Adipocyte (in vitro differentiated cells): ENCODE results near the gene SLC26A8.

Experiments
- DNase-seq: peaks from one replicate; pipeline ENCODE4 v3.0.0-alpha.2; 2015; ENCODE audit warnings: low read depth
- H3K27me3 ChIP-seq: replicated peaks from 2 replicates; pipeline ENCODE4 v1.7.0; 2013; ENCODE audit warnings: mild to moderate bottlenecking, low read length, moderate library complexity; ENCODE audit not compliant: control insufficient read depth, insufficient read depth
- H3K36me3 ChIP-seq: 2 replicates; pipeline ENCODE4 v1.7.0; 2013; ENCODE audit warnings: low read length, mild to moderate bottlenecking, moderate library complexity; ENCODE audit not compliant: control insufficient read depth, insufficient read depth, severe bottlenecking
- H3K4me1 ChIP-seq: 2 replicates; pipeline ENCODE4 v1.7.0; 2013; ENCODE audit warnings: mild to moderate bottlenecking, low read length, moderate library complexity; ENCODE audit not compliant: control insufficient read depth, insufficient read depth
- H3K4me3 ChIP-seq: 2 replicates; pipeline ENCODE4 v1.7.0; 2013; ENCODE audit warnings: mild to moderate bottlenecking, low read length, moderate library complexity
- H3K9ac ChIP-seq: 2 replicates; pipeline ENCODE4 v1.7.0; 2013; ENCODE audit warnings: mild to moderate bottlenecking, low read length, moderate library complexity
- H3K9me3 ChIP-seq: 2 replicates; pipeline ENCODE4 v1.7.0; 2013; ENCODE audit warnings: mild to moderate bottlenecking, low read length, moderate library complexity; ENCODE audit not compliant: control insufficient read depth

The SLC26A8 gene

DNA sequence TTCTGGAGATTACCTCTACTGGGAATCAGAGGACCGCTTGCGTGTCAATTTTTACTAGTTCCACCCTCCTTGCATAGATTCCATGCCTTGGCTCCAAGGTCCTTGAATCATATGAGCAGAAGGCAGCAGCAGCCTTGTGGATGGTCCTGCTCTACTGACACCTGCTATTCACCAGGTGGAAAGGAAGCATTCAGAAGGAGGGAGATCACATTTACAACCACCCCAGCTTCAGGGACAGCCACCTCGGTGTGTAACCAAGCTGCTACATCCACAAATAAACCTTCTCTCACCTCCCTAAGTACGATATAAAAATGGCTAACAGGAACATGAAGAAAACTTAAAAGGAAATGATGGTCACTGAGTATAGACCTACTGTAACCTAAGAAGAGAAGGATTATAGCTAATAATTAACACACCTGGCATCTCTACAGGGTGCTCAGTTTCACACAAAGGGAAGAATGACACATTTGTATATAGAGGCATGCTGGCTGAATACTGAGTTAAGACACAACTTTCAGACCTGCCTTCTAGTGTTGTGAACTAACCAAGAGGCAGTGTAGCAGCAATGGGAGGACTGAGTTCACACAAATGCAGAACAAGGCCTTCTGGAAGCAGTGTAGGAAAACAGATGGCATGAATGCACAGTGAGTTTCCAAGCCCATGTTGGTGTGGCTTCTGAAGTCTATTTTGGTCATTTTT lies 57.2 kb downstream of the SLC26A8 start:
- Histone ChIP-seq H3K9me3 (no peaks in the 10 kb centered on the region), H3K4me3 (no peak overlapping the region), H3K4me1 (peaks cover 11% of the 10 kb centered on the region), H3K9ac (no peak overlapping the region), H3K36me3 (no peaks in the 10 kb centered on the region), H3K27me3 (no peaks in the 10 kb centered on the region)
- DNase-seq: no peak

DNA sequence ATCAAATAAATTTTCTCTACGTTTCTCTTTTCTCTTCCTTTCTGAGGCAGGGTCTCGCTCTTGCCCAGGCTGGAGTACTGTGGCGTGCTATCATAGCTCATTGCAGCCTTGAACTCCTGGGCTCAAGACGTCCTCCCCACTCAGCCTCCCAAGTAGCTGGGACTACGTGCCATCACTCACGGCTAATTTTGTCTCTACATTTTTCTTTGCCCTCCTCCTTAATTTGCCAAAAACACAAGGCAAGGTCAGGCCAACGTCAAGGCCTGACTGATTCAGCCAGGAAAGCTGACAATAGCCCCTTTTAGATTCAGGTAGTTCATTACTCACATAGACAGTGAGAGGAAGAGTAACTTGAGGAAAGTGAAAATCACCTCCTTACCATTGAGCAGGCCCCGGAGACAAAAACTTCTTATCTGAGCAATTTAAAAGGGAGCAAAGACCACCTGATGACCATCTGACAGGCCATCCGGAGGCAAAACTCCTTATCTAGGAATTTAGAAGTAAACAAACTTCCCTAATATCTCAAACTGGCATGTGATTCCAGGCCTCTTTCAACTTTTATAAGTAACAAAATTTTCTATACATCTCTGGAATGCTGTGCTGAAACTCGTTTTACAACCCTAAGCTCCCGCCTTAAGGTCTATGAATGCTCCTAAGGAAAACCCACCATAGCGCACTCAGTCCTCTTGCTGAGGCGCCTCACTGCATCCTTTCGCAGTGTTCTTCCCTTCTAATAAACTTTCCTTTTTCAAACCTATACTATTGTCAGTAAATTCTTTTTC lies 61.5 kb downstream of the SLC26A8 start:
- H3K4me3 ChIP-seq: no peak overlapping the region
- no peaks in the 10 kb centered on the region for H3K4me1 ChIP-seq
- no peaks in the 10 kb centered on the region for H3K36me3 ChIP-seq
- no peak for DNase-seq
- no peaks in the 10 kb centered on the region for H3K9me3 ChIP-seq
- no peaks in the 10 kb centered on the region for H3K27me3 ChIP-seq
- H3K9ac ChIP-seq: no peak overlapping the region

DNA sequence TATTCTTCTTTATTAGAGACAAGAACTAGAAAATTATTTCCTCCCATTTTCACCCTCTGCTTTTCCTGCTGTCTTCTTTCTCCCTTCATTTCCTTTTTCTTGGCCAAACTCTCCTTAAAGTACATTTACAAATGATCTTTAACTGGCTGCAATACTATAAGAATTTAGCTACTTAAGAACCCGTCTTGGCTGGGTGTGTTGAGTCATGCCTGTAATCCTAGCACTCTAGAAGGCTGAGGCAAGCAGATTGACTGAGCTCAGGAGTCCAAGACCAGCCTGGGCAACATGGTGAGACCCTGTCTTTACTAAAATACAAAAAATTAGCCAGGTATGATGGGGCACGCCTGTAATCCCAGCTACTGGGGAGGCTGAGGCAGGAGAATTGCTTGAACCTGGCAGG lies 64.3 kb downstream of the SLC26A8 start:
- Histone ChIP-seq H3K4me3 (no peak overlapping the region), H3K9ac (no peak overlapping the region), H3K4me1 (no peaks in the 10 kb centered on the region), H3K27me3 (no peaks in the 10 kb centered on the region), H3K36me3 (no peaks in the 10 kb centered on the region), H3K9me3 (no peaks in the 10 kb centered on the region)
- DNase-seq: peak; percentile 42

DNA sequence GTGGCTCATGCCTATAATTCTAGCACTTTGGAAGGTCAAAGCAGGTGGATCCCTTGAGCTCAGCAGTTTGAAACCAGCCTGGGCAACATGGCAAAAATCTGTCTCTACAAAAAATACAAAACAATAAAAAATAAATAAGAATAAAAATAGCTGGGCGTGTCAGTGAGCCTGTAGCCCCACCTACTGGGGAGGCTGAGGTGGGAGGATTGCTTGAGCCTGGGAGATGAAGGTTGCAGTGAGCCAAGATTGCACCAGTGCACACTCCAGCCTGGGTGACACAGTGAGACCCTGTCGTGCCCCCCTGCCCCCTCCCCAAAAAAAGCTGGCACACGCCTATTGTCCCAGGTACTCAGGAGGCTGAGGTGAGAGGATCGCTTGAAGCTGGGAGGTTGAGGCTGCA lies 68.5 kb downstream of the SLC26A8 start:
- Histone ChIP-seq H3K4me1 (peaks cover 3% of the 10 kb centered on the region), H3K9me3 (no peaks in the 10 kb centered on the region), H3K36me3 (no peaks in the 10 kb centered on the region), H3K4me3 (no peak overlapping the region), H3K9ac (no peak overlapping the region), H3K27me3 (no peaks in the 10 kb centered on the region)
- no peak for DNase-seq

DNA sequence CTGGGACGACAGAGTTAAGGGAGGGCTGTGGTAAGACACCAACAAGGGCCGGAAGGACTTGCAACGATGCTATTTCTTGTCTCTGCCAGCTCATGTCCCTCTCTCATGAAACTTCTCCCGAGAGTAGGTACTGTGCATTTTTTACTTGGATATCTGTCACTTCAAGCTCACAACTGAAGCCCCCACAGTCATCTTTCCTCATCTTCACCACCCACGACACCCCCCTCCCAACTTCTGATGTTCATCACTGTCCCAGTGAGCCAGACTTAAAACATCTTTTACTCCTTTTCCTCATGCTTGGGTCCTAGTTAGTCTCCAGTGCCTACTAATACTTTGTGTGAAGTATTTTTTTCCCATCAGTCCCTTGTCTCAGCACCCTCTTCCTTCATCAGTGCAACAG lies 68.9 kb downstream of the SLC26A8 start:
- no peak for DNase-seq
- no peaks in the 10 kb centered on the region for H3K27me3 ChIP-seq
- no peak overlapping the region for H3K9ac ChIP-seq
- no peaks in the 10 kb centered on the region for H3K9me3 ChIP-seq
- H3K36me3 ChIP-seq: no peaks in the 10 kb centered on the region
- H3K4me1 ChIP-seq: peaks cover 3% of the 10 kb centered on the region
- H3K4me3 ChIP-seq: no peak overlapping the region

DNA sequence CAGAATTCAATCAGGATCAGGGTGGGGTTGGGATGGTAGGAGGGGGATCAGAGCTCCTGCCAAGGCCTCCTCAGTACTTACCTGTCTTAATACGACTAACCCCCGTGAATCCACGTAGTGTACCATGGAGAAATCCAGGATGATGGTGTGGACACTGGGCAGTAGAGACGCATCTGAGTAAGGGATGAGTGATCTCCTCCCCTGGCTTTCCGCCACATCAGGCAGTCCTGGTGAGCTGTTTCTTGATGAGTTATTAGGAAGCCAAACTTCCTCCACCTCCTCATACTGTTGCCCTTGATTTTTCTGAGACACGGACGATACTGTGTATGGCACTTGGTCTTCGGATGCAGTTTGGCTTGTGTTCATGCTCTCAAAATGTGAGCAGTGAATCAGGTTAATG lies 69.4 kb downstream of the SLC26A8 start:
- Histone ChIP-seq H3K4me3 (no peak overlapping the region), H3K27me3 (no peaks in the 10 kb centered on the region), H3K9ac (no peak overlapping the region), H3K36me3 (no peaks in the 10 kb centered on the region), H3K9me3 (no peaks in the 10 kb centered on the region), H3K4me1 (peaks cover 3% of the 10 kb centered on the region)
- no peak for DNase-seq

DNA sequence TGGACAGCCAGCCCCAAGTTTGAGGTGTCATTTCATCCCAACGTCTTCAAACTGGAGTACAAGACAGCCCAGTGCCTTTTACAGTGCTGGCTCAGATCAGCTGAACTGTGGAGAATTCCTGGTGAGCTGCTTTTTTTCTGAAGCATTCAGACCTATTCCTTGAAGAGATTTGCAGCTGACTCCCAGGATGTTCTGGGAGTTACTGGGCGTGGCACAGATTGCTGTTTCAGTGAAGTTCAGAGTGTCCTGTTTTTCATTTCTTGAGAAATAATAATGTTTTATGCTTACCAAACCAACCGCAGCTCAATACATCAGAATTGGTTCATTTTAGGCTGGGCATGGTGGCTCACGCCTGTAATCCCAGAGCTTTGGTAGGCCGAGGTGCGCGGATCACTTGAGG lies 70.1 kb downstream of the SLC26A8 start:
- Histone ChIP-seq H3K4me3 (no peak overlapping the region), H3K9ac (no peak overlapping the region), H3K4me1 (peaks cover 3% of the 10 kb centered on the region), H3K27me3 (no peaks in the 10 kb centered on the region), H3K9me3 (no peaks in the 10 kb centered on the region), H3K36me3 (no peaks in the 10 kb centered on the region)
- DNase-seq: no peak

DNA sequence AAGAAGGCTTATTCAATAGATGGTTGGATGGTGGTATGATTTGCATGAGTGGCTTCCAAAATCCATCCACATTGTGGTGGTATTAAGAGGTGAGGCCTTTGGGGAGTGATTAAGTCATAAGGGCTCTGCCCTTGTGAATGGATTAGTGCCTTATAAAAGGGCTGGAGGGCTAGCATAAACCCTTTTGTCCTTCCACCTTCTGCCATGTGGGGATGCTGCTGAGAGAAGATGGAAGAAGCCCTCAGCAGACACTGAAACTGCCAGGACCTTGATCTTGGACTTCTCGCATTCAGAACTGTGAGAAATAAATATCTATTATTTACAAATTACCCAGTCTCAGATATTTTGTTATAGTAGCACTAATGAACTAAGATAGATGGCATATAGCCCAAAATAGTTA lies 75.7 kb downstream of the SLC26A8 start:
- Histone ChIP-seq H3K27me3 (no peaks in the 10 kb centered on the region), H3K4me3 (no peak overlapping the region), H3K36me3 (no peaks in the 10 kb centered on the region), H3K9ac (no peak overlapping the region), H3K4me1 (peaks cover 3% of the 10 kb centered on the region), H3K9me3 (no peaks in the 10 kb centered on the region)
- no peak for DNase-seq

DNA sequence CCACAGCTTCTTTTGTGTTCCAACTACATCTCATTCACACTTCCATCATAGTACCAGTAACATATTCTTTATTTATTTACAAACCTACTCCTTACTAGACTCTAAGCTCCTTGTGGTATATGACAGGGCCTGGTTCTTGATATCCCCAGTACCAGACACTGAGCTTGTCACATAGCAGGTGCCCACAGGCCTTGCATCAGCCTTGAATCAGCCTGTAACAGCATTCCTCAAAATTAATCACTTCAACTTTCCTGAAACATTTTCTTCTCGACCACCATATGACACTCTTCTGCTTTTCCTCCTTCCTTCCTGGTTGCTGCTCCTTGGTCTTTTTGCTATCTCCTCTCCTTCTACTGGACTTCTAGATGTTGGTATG lies 78.8 kb downstream of the SLC26A8 start:
- Histone ChIP-seq H3K4me3 (no peak overlapping the region), H3K36me3 (no peaks in the 10 kb centered on the region), H3K4me1 (no peaks in the 10 kb centered on the region), H3K9ac (no peak overlapping the region), H3K27me3 (no peaks in the 10 kb centered on the region), H3K9me3 (no peaks in the 10 kb centered on the region)
- no peak for DNase-seq

DNA sequence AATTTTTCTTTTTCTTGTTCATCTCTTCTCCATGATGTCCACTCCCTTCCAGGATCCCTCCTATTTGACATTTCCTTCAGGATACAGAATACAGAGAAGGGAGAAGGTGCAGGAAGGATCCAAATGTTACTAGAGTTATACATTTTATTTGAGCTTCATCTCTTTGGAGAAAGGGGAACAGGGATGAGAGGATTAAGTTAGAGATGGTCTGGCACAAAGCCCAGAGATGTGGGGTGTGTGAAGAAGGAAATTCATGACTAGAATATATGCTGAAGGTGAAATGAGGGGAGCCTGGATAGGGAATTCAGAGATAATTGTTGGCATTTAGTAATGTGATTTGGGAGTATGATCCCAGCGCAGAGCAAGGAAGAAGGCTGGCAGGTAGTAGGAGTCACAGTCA lies 81.1 kb downstream of the SLC26A8 start:
- Histone ChIP-seq H3K9me3 (no peaks in the 10 kb centered on the region), H3K27me3 (no peaks in the 10 kb centered on the region), H3K9ac (no peak overlapping the region), H3K4me1 (no peaks in the 10 kb centered on the region), H3K36me3 (no peaks in the 10 kb centered on the region), H3K4me3 (no peak overlapping the region)
- no peak for DNase-seq

DNA sequence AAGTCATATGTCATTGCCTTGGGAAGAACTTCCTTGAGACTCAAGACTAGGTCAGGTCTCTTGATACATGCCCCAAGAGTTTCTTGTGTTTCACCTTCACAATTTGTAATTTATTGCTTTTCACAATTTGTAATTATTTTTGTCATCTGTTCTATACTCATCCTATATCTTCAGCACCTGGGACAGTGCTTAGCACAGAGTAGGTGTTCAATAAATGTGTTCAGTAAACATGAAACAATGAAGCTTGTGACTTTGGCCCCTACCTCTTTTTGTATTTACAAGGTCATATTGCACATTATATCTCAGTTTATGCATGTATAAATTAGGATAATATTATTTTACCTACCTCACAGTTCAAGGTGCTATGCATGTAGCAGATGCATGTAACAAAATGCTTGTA lies 82.1 kb downstream of the SLC26A8 start:
- Histone ChIP-seq H3K36me3 (no peaks in the 10 kb centered on the region), H3K9me3 (no peaks in the 10 kb centered on the region), H3K9ac (no peak overlapping the region), H3K4me3 (no peak overlapping the region), H3K27me3 (no peaks in the 10 kb centered on the region), H3K4me1 (no peaks in the 10 kb centered on the region)
- no peak for DNase-seq
